Measurements from ENCODE around the gene APH1B.

APH1B gene

GRCh38 chr15:63354821-63355650 is 77.6 kb downstream of the APH1B start:
- no peak overlapping the region for H3K18ac ChIP-seq (ENCODE audit: low read depth in 1 of 2, low read length in 2 of 2)
- no peak overlapping the region for H4K8ac ChIP-seq (ENCODE audit: low read length)
- H3K36me3 ChIP-seq (ENCODE audit: control insufficient read depth in 1 of 2, insufficient read depth in 2 of 2, low read depth in 1 of 2, low read length in 2 of 2), result peaks cover 0 to 48% of the 10 kb centered on the region in 2 experiments
- no peak overlapping the region for H3K4ac ChIP-seq (ENCODE audit: low read depth in 1 of 2, low read length in 2 of 2)
- no peak overlapping the region for H3K9ac ChIP-seq (ENCODE audit: low read length)
- H2BK120ac ChIP-seq (ENCODE audit: low read depth, low read length), result no peak overlapping the region
- H2BK5ac ChIP-seq (ENCODE audit: low read depth, low read length, poor library complexity, severe bottlenecking), result no peak overlapping the region
- no peak overlapping the region for H2AFZ ChIP-seq (ENCODE audit: low read depth, low read length)
- no peak overlapping the region for H4K91ac ChIP-seq (ENCODE audit: low read length)
- no peak overlapping the region for H3K27ac ChIP-seq (ENCODE audit: low read length, poor library complexity, severe bottlenecking)
- no peak overlapping the region for H3K4me3 ChIP-seq (ENCODE audit: insufficient read depth in 1 of 2, low read depth in 1 of 2, low read length in 2 of 2)
- H3K9me3 ChIP-seq (ENCODE audit: control insufficient read depth, low read length), result no peaks in the 10 kb centered on the region
- 80% methylated on average over 20 of the region's 22 CpGs for WGBS
- H3K4me1 ChIP-seq (ENCODE audit: control insufficient read depth, insufficient read depth, low read depth, low read length), result peaks cover 3% of the 10 kb centered on the region
- H3K79me1 ChIP-seq (replicated peaks; ENCODE audit: low read length, poor library complexity, severe bottlenecking), result no peaks in the 10 kb centered on the region
- H3K23ac ChIP-seq (ENCODE audit: low read length in 2 of 2), result no peak overlapping the region
- DNase-seq, result no peak
- H3K27me3 ChIP-seq (ENCODE audit: control insufficient read depth in 1 of 2, insufficient read depth in 1 of 2, low read length in 2 of 2), result no peaks in the 10 kb centered on the region
- H3K14ac ChIP-seq (ENCODE audit: low read length in 2 of 2), result peak overlapping the region in 1 of 2 experiments; percentile 7
- no peak overlapping the region for H2BK15ac ChIP-seq (ENCODE audit: low read depth, poor library complexity, severe bottlenecking)
- no peak overlapping the region for H2AK5ac ChIP-seq (ENCODE audit: low read length, severe bottlenecking)
- no peak overlapping the region for H3K4me2 ChIP-seq (ENCODE audit: low read length, poor library complexity, severe bottlenecking)
- H2BK12ac ChIP-seq (ENCODE audit: low read length in 2 of 2), result no peak overlapping the region

- no peak overlapping the region for H3K23ac ChIP-seq (ENCODE audit: low read length in 2 of 2)
- H4K8ac ChIP-seq (ENCODE audit: low read length), result no peak overlapping the region
- 88% methylated on average over 4 of the region's 4 CpGs for WGBS
- H2BK15ac ChIP-seq (ENCODE audit: low read depth, poor library complexity, severe bottlenecking), result no peak overlapping the region
- H3K4me3 ChIP-seq (ENCODE audit: insufficient read depth in 1 of 2, low read depth in 1 of 2, low read length in 2 of 2), result no peak overlapping the region
- H3K36me3 ChIP-seq (ENCODE audit: control insufficient read depth in 1 of 2, insufficient read depth in 2 of 2, low read depth in 1 of 2, low read length in 2 of 2), result peaks cover 0 to 68% of the 10 kb centered on the region in 2 experiments
- H2BK120ac ChIP-seq (ENCODE audit: low read depth, low read length), result no peak overlapping the region
- H3K14ac ChIP-seq (ENCODE audit: low read length in 2 of 2), result no peak overlapping the region
- no peaks in the 10 kb centered on the region for H3K9me3 ChIP-seq (ENCODE audit: control insufficient read depth, low read length)
- H3K27me3 ChIP-seq (ENCODE audit: control insufficient read depth in 1 of 2, insufficient read depth in 1 of 2, low read length in 2 of 2), result no peaks in the 10 kb centered on the region
- H3K27ac ChIP-seq (ENCODE audit: low read length, poor library complexity, severe bottlenecking), result no peak overlapping the region
- no peak overlapping the region for H3K18ac ChIP-seq (ENCODE audit: low read depth in 1 of 2, low read length in 2 of 2)
- no peak overlapping the region for H3K4me2 ChIP-seq (ENCODE audit: low read length, poor library complexity, severe bottlenecking)
- H3K4ac ChIP-seq (ENCODE audit: low read depth in 1 of 2, low read length in 2 of 2), result no peak overlapping the region
- no peak overlapping the region for H3K9ac ChIP-seq (ENCODE audit: low read length)
- no peak overlapping the region for H2BK12ac ChIP-seq (ENCODE audit: low read length in 2 of 2)
- H4K91ac ChIP-seq (ENCODE audit: low read length), result no peak overlapping the region
- no peak overlapping the region for H2AFZ ChIP-seq (ENCODE audit: low read depth, low read length)
- H3K79me1 ChIP-seq (replicated peaks; ENCODE audit: low read length, poor library complexity, severe bottlenecking), result no peaks in the 10 kb centered on the region
- H2AK5ac ChIP-seq (ENCODE audit: low read length, severe bottlenecking), result no peak overlapping the region
- DNase-seq, result no peak
- H3K4me1 ChIP-seq (ENCODE audit: control insufficient read depth, insufficient read depth, low read depth, low read length), result peaks cover 3% of the 10 kb centered on the region
- no peak overlapping the region for H2BK5ac ChIP-seq (ENCODE audit: low read depth, low read length, poor library complexity, severe bottlenecking)
These were observed 79.7 kb downstream of the APH1B start for GRCh38 chr15:63357061-63357460.

GRCh38 chr15:63357731-63358130 is 80.3 kb downstream of the APH1B start:
- H3K9ac ChIP-seq (ENCODE audit: low read length), result no peak overlapping the region
- H4K91ac ChIP-seq (ENCODE audit: low read length), result no peak overlapping the region
- no peak overlapping the region for H3K4ac ChIP-seq (ENCODE audit: low read depth in 1 of 2, low read length in 2 of 2)
- no peak for DNase-seq
- H2BK5ac ChIP-seq (ENCODE audit: low read depth, low read length, poor library complexity, severe bottlenecking), result no peak overlapping the region
- no peak overlapping the region for H2BK12ac ChIP-seq (ENCODE audit: low read length in 2 of 2)
- H3K4me3 ChIP-seq (ENCODE audit: insufficient read depth in 1 of 2, low read depth in 1 of 2, low read length in 2 of 2), result no peak overlapping the region
- H3K18ac ChIP-seq (ENCODE audit: low read depth in 1 of 2, low read length in 2 of 2), result no peak overlapping the region
- no peak overlapping the region for H2BK15ac ChIP-seq (ENCODE audit: low read depth, poor library complexity, severe bottlenecking)
- H3K4me1 ChIP-seq (ENCODE audit: control insufficient read depth, insufficient read depth, low read depth, low read length), result peaks cover 5% of the 10 kb centered on the region
- H3K36me3 ChIP-seq (ENCODE audit: control insufficient read depth in 1 of 2, insufficient read depth in 2 of 2, low read depth in 1 of 2, low read length in 2 of 2), result peaks cover 0 to 72% of the 10 kb centered on the region in 2 experiments
- no peaks in the 10 kb centered on the region for H3K79me1 ChIP-seq (replicated peaks; ENCODE audit: low read length, poor library complexity, severe bottlenecking)
- no peak overlapping the region for H2AK5ac ChIP-seq (ENCODE audit: low read length, severe bottlenecking)
- H3K27ac ChIP-seq (ENCODE audit: low read length, poor library complexity, severe bottlenecking), result no peak overlapping the region
- no peak overlapping the region for H3K23ac ChIP-seq (ENCODE audit: low read length in 2 of 2)
- H3K9me3 ChIP-seq (ENCODE audit: control insufficient read depth, low read length), result no peaks in the 10 kb centered on the region
- H3K14ac ChIP-seq (ENCODE audit: low read length in 2 of 2), result no peak overlapping the region
- no peaks in the 10 kb centered on the region for H3K27me3 ChIP-seq (ENCODE audit: control insufficient read depth in 1 of 2, insufficient read depth in 1 of 2, low read length in 2 of 2)
- no peak overlapping the region for H3K4me2 ChIP-seq (ENCODE audit: low read length, poor library complexity, severe bottlenecking)
- H4K8ac ChIP-seq (ENCODE audit: low read length), result no peak overlapping the region
- H2AFZ ChIP-seq (ENCODE audit: low read depth, low read length), result no peak overlapping the region
- WGBS, result 91% methylated on average over 3 of the region's 3 CpGs
- no peak overlapping the region for H2BK120ac ChIP-seq (ENCODE audit: low read depth, low read length)

DNA sequence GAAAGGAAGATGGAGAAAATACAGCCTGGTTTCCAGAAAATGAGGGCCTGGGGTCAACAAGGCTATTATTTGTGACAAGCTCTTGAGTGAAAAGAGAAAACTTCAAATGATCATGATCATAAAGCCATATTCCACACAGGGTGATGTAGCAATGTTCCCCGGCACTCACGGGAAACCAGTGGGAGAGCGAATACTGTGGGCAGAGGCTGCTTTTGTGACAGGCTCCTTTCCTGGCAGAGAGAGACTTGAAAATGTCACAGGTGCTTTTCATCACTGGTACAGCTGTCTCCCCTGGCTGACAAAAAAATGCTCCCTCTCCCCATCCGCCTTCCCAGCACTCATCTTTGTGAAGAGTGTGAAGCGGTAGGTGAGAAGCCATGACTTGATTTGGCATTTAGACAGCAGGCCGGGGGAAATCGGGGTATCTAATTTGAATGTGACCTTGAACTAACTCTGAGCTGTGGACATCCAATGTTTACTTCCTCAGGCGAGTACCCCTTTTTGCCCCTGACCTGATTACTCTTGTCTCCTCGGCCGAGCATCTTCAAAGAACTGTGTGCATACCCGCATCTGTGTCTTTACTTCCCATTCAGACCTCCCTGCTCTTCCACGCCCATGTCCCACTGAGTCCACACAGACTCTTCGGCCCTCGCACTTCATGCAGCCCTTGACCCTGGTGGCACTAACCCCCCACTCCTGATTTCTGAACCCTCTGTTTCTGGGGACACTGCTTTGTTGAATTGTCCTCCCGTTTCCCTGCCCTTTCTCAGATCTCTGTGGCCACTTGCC is 81.0 kb downstream of the APH1B start:
- DNase-seq, result no peak
- Histone ChIP-seq H2AFZ (ENCODE audit: low read depth, low read length) (no peak overlapping the region), H2BK15ac (ENCODE audit: low read depth, poor library complexity, severe bottlenecking) (no peak overlapping the region), H3K4me3 (ENCODE audit: insufficient read depth in 1 of 2, low read depth in 1 of 2, low read length in 2 of 2) (no peak overlapping the region), H2BK12ac (ENCODE audit: low read length in 2 of 2) (peak overlapping the region in 1 of 2 experiments; percentile 32), H3K18ac (ENCODE audit: low read depth in 1 of 2, low read length in 2 of 2) (no peak overlapping the region), H2AK5ac (ENCODE audit: low read length, severe bottlenecking) (no peak overlapping the region), H3K4ac (ENCODE audit: low read depth in 1 of 2, low read length in 2 of 2) (no peak overlapping the region), H4K8ac (ENCODE audit: low read length) (no peak overlapping the region), H3K9me3 (ENCODE audit: control insufficient read depth, low read length) (no peaks in the 10 kb centered on the region), H3K14ac (ENCODE audit: low read length in 2 of 2) (no peak overlapping the region), H3K4me1 (ENCODE audit: control insufficient read depth, insufficient read depth, low read depth, low read length) (peaks cover 5% of the 10 kb centered on the region), H2BK5ac (ENCODE audit: low read depth, low read length, poor library complexity, severe bottlenecking) (no peak overlapping the region), H3K27ac (ENCODE audit: low read length, poor library complexity, severe bottlenecking) (no peak overlapping the region), H3K36me3 (ENCODE audit: control insufficient read depth in 1 of 2, insufficient read depth in 2 of 2, low read depth in 1 of 2, low read length in 2 of 2) (peaks cover 0 to 72% of the 10 kb centered on the region in 2 experiments), H4K91ac (ENCODE audit: low read length) (no peak overlapping the region), H3K27me3 (ENCODE audit: control insufficient read depth in 1 of 2, insufficient read depth in 1 of 2, low read length in 2 of 2) (no peaks in the 10 kb centered on the region), H3K23ac (ENCODE audit: low read length in 2 of 2) (no peak overlapping the region), H2BK120ac (ENCODE audit: low read depth, low read length) (no peak overlapping the region), H3K9ac (ENCODE audit: low read length) (no peak overlapping the region), H3K79me1 (replicated peaks; ENCODE audit: low read length, poor library complexity, severe bottlenecking) (no peaks in the 10 kb centered on the region), H3K4me2 (ENCODE audit: low read length, poor library complexity, severe bottlenecking) (no peak overlapping the region)
- WGBS, result 81% methylated on average over 15 of the region's 15 CpGs
